GM12801 (cell line): ENCODE data around the gene TRIM63.

Experiments used
- TF ChIP-seq, protein P1 (sequence below): IDR thresholded peaks from one replicate; pipeline ENCODE4 v1.5.1; 2011; ENCODE audit warnings: control low read depth; ENCODE audit not compliant: insufficient read length; ENCODE audit errors: extremely low read depth

TRIM63 gene

DNA sequence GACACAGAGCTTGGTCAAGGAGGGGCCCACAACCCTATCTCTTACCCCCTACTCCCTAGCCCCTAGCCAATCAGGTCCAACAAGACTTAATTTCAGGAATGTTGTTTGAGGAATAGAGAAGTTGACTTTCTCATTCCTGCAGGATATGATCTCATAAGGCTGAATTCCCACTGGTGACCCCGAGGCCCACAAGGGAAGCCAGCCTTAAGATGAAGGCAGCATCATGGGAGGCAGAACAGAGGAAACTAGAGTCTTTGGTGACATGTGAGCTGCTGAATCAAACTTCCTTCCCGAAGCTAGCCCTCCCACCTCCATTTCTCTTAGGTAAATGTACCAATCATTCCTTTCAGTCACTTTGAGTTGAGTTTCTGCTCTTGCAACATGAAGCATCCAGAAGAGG, 35.1 kb upstream of the TRIM63 start:
- TF ChIP-seq, protein P1, sequence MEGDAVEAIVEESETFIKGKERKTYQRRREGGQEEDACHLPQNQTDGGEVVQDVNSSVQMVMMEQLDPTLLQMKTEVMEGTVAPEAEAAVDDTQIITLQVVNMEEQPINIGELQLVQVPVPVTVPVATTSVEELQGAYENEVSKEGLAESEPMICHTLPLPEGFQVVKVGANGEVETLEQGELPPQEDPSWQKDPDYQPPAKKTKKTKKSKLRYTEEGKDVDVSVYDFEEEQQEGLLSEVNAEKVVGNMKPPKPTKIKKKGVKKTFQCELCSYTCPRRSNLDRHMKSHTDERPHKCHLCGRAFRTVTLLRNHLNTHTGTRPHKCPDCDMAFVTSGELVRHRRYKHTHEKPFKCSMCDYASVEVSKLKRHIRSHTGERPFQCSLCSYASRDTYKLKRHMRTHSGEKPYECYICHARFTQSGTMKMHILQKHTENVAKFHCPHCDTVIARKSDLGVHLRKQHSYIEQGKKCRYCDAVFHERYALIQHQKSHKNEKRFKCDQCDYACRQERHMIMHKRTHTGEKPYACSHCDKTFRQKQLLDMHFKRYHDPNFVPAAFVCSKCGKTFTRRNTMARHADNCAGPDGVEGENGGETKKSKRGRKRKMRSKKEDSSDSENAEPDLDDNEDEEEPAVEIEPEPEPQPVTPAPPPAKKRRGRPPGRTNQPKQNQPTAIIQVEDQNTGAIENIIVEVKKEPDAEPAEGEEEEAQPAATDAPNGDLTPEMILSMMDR: no peak

DNA sequence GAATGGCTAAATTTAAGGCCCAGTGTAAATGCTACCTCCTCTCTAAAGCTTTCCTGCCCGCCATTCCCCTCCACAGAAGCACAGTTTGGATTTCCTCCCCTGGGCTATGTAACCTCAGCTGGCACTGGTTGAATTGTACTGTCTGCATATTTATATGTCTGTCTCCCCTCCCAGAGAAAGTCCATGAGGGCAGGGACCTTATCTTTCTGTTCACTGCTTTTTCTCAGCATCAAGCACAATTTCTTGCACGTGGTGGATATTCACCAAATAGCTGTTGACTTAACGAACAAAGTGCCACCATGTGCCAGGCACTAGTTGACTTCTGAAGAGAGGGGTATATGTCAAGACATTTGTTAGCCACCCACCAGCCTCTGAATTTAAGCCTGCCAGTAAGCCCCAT, 34.7 kb upstream of the TRIM63 start:
- TF ChIP-seq, protein P1: no peak

DNA sequence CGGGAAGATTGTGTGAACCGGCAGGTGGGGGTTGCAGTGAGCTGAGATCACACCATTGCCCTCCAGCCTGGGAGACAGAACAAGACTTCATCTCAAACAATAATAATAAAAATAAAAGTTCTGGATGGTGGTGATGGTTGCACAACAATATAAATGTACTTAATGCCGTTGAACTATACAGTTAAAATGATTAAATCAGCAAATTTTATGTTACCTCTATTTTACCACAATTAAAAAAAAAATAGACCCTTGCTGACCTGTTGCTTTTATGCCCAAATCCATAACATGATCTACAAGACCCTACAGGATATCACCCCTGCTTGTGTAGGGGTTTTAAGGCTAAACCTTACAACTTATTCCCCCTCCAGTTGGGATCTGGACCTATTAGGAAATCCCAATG, 32.4 kb upstream of the TRIM63 start:
- TF ChIP-seq, protein P1: no peak

DNA sequence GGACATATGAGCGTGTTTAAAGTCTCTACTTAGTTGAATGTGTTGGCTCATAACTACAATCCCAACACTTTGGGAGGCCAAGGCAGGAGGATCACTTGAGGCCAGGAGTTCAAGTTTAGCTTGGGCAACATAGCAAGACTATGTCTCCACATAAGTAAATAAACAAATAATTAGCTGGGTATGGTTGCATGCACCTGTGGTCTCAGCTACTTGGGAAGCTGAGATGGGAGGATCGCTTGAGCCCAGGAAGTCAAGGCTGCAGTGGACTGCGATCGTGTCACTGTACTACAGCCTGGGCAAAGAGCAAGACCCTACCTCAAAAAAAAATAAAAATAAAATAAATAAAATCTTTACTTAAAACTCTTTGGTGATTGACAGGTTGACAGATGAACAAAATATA, 31.2 kb upstream of the TRIM63 start:
- TF ChIP-seq, protein P1: no peak

DNA sequence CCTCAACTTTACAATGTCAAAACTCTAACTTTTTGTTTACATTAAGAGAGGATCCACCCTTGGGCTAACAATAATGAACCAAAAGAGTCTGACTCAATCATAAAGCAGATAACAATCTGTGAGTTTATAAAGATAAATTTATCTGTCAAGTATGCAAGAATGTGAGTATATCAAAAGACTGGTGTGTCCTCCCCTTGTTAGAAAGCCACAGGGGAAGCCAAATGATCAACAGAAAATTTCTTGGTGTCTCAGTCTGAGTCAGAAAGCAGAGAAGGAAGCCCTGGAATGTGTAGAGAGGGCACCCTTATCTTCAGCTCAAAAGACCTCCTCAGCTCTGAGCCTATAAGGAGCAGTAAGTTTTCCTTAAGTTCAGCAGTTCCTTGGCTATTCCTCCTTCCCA, 30.3 kb upstream of the TRIM63 start:
- TF ChIP-seq, protein P1: no peak

DNA sequence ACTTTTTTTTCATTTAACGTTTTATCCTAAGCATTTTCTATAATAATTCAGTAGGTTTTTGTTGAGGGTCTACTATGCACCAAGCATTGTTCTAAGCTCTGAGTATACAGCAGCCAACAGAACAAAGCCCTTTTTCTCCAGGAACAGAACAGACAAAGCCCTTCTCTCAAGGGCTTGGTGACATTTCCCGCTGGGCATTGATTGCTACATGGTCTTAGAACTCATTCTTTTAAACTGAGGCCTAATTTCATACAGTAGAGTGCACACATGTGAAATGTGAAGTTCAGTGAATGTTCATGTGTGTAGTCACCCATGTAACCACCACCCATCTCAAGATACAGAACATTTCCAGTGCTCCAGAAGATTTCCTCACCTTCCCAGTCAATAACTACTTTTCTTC, 29.0 kb upstream of the TRIM63 start:
- TF ChIP-seq, protein P1: no peak

DNA sequence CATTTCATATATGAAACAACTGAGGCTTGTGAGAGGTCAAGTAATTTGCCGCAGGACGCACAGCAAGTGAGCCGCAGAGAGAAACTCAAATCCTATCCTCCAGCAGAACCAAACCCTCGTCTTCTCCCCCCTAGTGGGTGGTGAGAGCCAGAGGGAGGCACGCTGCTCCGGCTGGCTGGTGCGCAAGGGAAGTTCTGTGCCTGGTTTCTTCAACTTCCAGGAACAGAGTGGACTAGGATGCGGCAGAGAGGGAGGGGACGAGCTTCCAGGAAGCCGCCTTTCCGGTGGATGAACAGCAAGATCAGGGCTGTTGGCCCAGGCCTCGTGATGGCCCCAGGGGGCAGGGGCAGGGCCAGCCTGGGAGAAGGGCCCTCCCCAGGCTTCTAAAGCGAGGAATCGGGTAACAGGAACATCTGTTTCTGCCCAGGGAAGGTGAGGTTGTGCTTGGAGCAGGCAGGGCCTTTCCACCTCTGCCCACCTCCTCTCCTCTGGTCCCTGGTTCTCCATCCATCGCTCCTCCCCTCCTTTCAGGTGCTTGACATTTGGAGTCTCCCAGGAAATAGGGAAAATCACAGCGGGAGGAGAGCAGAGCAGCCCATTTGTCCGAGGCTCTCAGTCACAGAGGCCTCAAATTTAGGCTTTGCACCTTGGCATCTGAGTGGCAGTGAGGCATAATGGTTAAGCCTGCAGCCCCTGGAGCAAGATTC, 27.4 kb upstream of the TRIM63 start:
- TF ChIP-seq, protein P1: no peak
